ENCODE measurements around the gene FMNL2.

FMNL2 gene

GRCh38 chr2:152549423-152549822 lies 214.4 kb downstream of the FMNL2 start:
- no peak overlapping the region for H3K4me2 ChIP-seq (ENCODE audit: insufficient read depth, low read length)

GRCh38 chr2:152550386-152550785 lies 215.4 kb downstream of the FMNL2 start:
- peaks cover 9% of the 10 kb centered on the region for H3K27me3 ChIP-seq (ENCODE audit: insufficient read depth, low read length, poor library complexity)
- H3K4me3 ChIP-seq (ENCODE audit: low read depth in 1 of 2, low read length in 2 of 2) = no peak overlapping the region
- DNase-seq (no peak), ATAC-seq (ENCODE audit: insufficient read depth, low read depth) (no peak)
- H3K36me3 ChIP-seq (ENCODE audit: insufficient read depth, low read length) = no peaks in the 10 kb centered on the region
- no peak overlapping the region for H3K4me2 ChIP-seq (ENCODE audit: insufficient read depth, low read length)
- no peak for TF ChIP-seq EZH2 (IDR thresholded peaks at IDR 0.05; ENCODE audit: borderline replicate concordance, low read depth, low read length, severe bottlenecking)
- TF ChIP-seq CTCF (IDR thresholded peaks at IDR 0.05; ENCODE audit: borderline replicate concordance, extremely low read depth, low read length, poor library complexity, severe bottlenecking) = no peak
- H3K4me1 ChIP-seq (ENCODE audit: insufficient read depth, low read length) = no peaks in the 10 kb centered on the region
- H3K79me2 ChIP-seq (ENCODE audit: insufficient read depth, low read length) = no peaks in the 10 kb centered on the region
- H3K9me3 ChIP-seq (ENCODE audit: insufficient read depth, low read length, severe bottlenecking) = no peaks in the 10 kb centered on the region
- no peak overlapping the region for H2AFZ ChIP-seq (ENCODE audit: low read depth, low read length)
- H3K27ac ChIP-seq (ENCODE audit: low read length) = no peak overlapping the region
- no peak overlapping the region for H3K9ac ChIP-seq (ENCODE audit: low read depth, low read length)
- H4K20me1 ChIP-seq (ENCODE audit: insufficient read depth, low read length) = no peaks in the 10 kb centered on the region

More at GRCh38 chr2:152549423-152549822, 214.4 kb downstream of the FMNL2 start:
- no peaks in the 10 kb centered on the region for H3K79me2 ChIP-seq (ENCODE audit: insufficient read depth, low read length)
- H3K4me1 ChIP-seq (ENCODE audit: insufficient read depth, low read length) = no peaks in the 10 kb centered on the region
- no peaks in the 10 kb centered on the region for H3K9me3 ChIP-seq (ENCODE audit: insufficient read depth, low read length, severe bottlenecking)
- H3K9ac ChIP-seq (ENCODE audit: low read depth, low read length) = no peak overlapping the region
- H3K27me3 ChIP-seq (ENCODE audit: insufficient read depth, low read length, poor library complexity) = peaks cover 5% of the 10 kb centered on the region
- H3K36me3 ChIP-seq (ENCODE audit: insufficient read depth, low read length) = no peaks in the 10 kb centered on the region
- no peak for DNase-seq
- H2AFZ ChIP-seq (ENCODE audit: low read depth, low read length) = no peak overlapping the region
- no peak for ATAC-seq (ENCODE audit: insufficient read depth, low read depth)
- no peak for TF ChIP-seq EZH2 (IDR thresholded peaks at IDR 0.05; ENCODE audit: borderline replicate concordance, low read depth, low read length, severe bottlenecking)
- TF ChIP-seq CTCF (IDR thresholded peaks at IDR 0.05; ENCODE audit: borderline replicate concordance, extremely low read depth, low read length, poor library complexity, severe bottlenecking) = no peak
- no peaks in the 10 kb centered on the region for H4K20me1 ChIP-seq (ENCODE audit: insufficient read depth, low read length)
- H3K4me3 ChIP-seq (ENCODE audit: low read depth in 1 of 2, low read length in 2 of 2) = no peak overlapping the region
- no peak overlapping the region for H3K27ac ChIP-seq (ENCODE audit: low read length)

- H3K4me3 ChIP-seq (ENCODE audit: low read depth in 1 of 2, low read length in 2 of 2) = no peak overlapping the region
Measured at GRCh38 chr2:152552888-152553287, 217.9 kb downstream of the FMNL2 start.

More at GRCh38 chr2:152552888-152553287, 217.9 kb downstream of the FMNL2 start:
- Histone ChIP-seq H2AFZ (ENCODE audit: low read depth, low read length) (no peak overlapping the region), H3K36me3 (ENCODE audit: insufficient read depth, low read length) (no peaks in the 10 kb centered on the region), H3K27ac (ENCODE audit: low read length) (no peak overlapping the region), H3K9ac (ENCODE audit: low read depth, low read length) (no peak overlapping the region), H3K9me3 (ENCODE audit: insufficient read depth, low read length, severe bottlenecking) (no peaks in the 10 kb centered on the region), H4K20me1 (ENCODE audit: insufficient read depth, low read length) (no peaks in the 10 kb centered on the region), H3K4me1 (ENCODE audit: insufficient read depth, low read length) (no peaks in the 10 kb centered on the region), H3K27me3 (ENCODE audit: insufficient read depth, low read length, poor library complexity) (peaks cover 13% of the 10 kb centered on the region), H3K4me2 (ENCODE audit: insufficient read depth, low read length) (no peak overlapping the region), H3K79me2 (ENCODE audit: insufficient read depth, low read length) (no peaks in the 10 kb centered on the region)
- DNase-seq (no peak), ATAC-seq (ENCODE audit: insufficient read depth, low read depth) (no peak)
- TF ChIP-seq CTCF (IDR thresholded peaks at IDR 0.05; ENCODE audit: borderline replicate concordance, extremely low read depth, low read length, poor library complexity, severe bottlenecking) = no peak
- no peak for TF ChIP-seq EZH2 (IDR thresholded peaks at IDR 0.05; ENCODE audit: borderline replicate concordance, low read depth, low read length, severe bottlenecking)
